H1 (cell line): ENCODE measurements around the gene NDUFB11.

Experiments
- ATF2 ChIP-seq: IDR thresholded peaks from 2 replicates; pipeline ENCODE4 v1.6.1; 2012; ENCODE audit warnings: low read length, inconsistent platforms
- EZH2 ChIP-seq: fragments of 200-600 bp; sonication (generic); IDR thresholded peaks from 2 replicates; pipeline ENCODE4 v1.7.1; 2012; ENCODE audit warnings: low read depth, mild to moderate bottlenecking, moderate library complexity, low read length, inconsistent platforms; ENCODE audit not compliant: severe bottlenecking
- POLR2A ChIP-seq, 2 experiments: IDR thresholded peaks; 1 replicate in 1 of 2; 2 replicates in 1 of 2; pipeline ENCODE4 v1.6.1; 2011; ENCODE audit warnings: low read depth in 2 of 2, low read length in 2 of 2, mild to moderate bottlenecking in 2 of 2; ENCODE audit errors: control extremely low read depth in 1 of 2
- POLR2AphosphoS5 ChIP-seq: IDR thresholded peaks from 2 replicates; pipeline ENCODE4 v1.6.1; 2011; ENCODE audit warnings: low read depth, low read length
- RFX5 ChIP-seq: IDR thresholded peaks from 2 replicates; pipeline ENCODE4 v1.6.1; 2011; ENCODE audit warnings: low read depth, low read length, improper control_type of control experiment, borderline replicate concordance
- SAP30 ChIP-seq: fragments of 300-600 bp; sonication (generic); IDR thresholded peaks from 2 replicates; pipeline ENCODE4 v1.7.1; 2012; ENCODE audit warnings: low read length, moderate library complexity, mild to moderate bottlenecking, inconsistent platforms; ENCODE audit not compliant: insufficient read depth, insufficient replicate concordance
- SIRT6 ChIP-seq: IDR thresholded peaks from one replicate; pipeline ENCODE4 v1.7.1; 2012; ENCODE audit warnings: low read length, inconsistent platforms
- YY1 ChIP-seq: IDR thresholded peaks from 2 replicates; pipeline ENCODE4 v1.6.1; 2011; ENCODE audit warnings: low read depth, mild to moderate bottlenecking, low read length
- TF ChIP-seq, protein P1 (sequence below), 3 experiments: IDR thresholded peaks; 1 replicate in 2 of 3; 2 replicates in 1 of 3; pipeline versions ENCODE4 v1.5.1 to v1.6.1; 2011; ENCODE audit warnings: low read length in 3 of 3, mild to moderate bottlenecking in 3 of 3, inconsistent platforms in 2 of 3, low read depth in 1 of 3, moderate library complexity in 1 of 3; ENCODE audit not compliant: insufficient read depth in 1 of 3; ENCODE audit errors: control extremely low read depth in 1 of 3
- TF ChIP-seq, protein P2 (sequence below): fragments of 300-600 bp; sonication (generic); IDR thresholded peaks from 2 replicates; pipeline ENCODE4 v1.7.1; 2012; ENCODE audit warnings: low read length, moderate library complexity, mild to moderate bottlenecking, inconsistent platforms; ENCODE audit not compliant: insufficient replicate concordance

GRCh38 chrX:47129157-47129898 lies 15.2 kb downstream of the NDUFB11 start:
- peak; percentile 80 for TF ChIP-seq SAP30
- no peak for TF ChIP-seq POLR2A (IDR thresholded peaks at IDR 0.05; ENCODE audit: control extremely low read depth in 1 of 2, low read depth in 2 of 2, low read length in 2 of 2)
- TF ChIP-seq, protein P1, sequence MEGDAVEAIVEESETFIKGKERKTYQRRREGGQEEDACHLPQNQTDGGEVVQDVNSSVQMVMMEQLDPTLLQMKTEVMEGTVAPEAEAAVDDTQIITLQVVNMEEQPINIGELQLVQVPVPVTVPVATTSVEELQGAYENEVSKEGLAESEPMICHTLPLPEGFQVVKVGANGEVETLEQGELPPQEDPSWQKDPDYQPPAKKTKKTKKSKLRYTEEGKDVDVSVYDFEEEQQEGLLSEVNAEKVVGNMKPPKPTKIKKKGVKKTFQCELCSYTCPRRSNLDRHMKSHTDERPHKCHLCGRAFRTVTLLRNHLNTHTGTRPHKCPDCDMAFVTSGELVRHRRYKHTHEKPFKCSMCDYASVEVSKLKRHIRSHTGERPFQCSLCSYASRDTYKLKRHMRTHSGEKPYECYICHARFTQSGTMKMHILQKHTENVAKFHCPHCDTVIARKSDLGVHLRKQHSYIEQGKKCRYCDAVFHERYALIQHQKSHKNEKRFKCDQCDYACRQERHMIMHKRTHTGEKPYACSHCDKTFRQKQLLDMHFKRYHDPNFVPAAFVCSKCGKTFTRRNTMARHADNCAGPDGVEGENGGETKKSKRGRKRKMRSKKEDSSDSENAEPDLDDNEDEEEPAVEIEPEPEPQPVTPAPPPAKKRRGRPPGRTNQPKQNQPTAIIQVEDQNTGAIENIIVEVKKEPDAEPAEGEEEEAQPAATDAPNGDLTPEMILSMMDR (IDR thresholded peaks at IDR 0.05; ENCODE audit: control extremely low read depth in 1 of 3, insufficient read depth in 1 of 3, low read depth in 1 of 3, low read length in 3 of 3) = no peak
- TF ChIP-seq POLR2AphosphoS5 = no peak
- TF ChIP-seq RFX5 = no peak
- no peak for TF ChIP-seq ATF2
- no peak for TF ChIP-seq YY1
- TF ChIP-seq, protein P2, sequence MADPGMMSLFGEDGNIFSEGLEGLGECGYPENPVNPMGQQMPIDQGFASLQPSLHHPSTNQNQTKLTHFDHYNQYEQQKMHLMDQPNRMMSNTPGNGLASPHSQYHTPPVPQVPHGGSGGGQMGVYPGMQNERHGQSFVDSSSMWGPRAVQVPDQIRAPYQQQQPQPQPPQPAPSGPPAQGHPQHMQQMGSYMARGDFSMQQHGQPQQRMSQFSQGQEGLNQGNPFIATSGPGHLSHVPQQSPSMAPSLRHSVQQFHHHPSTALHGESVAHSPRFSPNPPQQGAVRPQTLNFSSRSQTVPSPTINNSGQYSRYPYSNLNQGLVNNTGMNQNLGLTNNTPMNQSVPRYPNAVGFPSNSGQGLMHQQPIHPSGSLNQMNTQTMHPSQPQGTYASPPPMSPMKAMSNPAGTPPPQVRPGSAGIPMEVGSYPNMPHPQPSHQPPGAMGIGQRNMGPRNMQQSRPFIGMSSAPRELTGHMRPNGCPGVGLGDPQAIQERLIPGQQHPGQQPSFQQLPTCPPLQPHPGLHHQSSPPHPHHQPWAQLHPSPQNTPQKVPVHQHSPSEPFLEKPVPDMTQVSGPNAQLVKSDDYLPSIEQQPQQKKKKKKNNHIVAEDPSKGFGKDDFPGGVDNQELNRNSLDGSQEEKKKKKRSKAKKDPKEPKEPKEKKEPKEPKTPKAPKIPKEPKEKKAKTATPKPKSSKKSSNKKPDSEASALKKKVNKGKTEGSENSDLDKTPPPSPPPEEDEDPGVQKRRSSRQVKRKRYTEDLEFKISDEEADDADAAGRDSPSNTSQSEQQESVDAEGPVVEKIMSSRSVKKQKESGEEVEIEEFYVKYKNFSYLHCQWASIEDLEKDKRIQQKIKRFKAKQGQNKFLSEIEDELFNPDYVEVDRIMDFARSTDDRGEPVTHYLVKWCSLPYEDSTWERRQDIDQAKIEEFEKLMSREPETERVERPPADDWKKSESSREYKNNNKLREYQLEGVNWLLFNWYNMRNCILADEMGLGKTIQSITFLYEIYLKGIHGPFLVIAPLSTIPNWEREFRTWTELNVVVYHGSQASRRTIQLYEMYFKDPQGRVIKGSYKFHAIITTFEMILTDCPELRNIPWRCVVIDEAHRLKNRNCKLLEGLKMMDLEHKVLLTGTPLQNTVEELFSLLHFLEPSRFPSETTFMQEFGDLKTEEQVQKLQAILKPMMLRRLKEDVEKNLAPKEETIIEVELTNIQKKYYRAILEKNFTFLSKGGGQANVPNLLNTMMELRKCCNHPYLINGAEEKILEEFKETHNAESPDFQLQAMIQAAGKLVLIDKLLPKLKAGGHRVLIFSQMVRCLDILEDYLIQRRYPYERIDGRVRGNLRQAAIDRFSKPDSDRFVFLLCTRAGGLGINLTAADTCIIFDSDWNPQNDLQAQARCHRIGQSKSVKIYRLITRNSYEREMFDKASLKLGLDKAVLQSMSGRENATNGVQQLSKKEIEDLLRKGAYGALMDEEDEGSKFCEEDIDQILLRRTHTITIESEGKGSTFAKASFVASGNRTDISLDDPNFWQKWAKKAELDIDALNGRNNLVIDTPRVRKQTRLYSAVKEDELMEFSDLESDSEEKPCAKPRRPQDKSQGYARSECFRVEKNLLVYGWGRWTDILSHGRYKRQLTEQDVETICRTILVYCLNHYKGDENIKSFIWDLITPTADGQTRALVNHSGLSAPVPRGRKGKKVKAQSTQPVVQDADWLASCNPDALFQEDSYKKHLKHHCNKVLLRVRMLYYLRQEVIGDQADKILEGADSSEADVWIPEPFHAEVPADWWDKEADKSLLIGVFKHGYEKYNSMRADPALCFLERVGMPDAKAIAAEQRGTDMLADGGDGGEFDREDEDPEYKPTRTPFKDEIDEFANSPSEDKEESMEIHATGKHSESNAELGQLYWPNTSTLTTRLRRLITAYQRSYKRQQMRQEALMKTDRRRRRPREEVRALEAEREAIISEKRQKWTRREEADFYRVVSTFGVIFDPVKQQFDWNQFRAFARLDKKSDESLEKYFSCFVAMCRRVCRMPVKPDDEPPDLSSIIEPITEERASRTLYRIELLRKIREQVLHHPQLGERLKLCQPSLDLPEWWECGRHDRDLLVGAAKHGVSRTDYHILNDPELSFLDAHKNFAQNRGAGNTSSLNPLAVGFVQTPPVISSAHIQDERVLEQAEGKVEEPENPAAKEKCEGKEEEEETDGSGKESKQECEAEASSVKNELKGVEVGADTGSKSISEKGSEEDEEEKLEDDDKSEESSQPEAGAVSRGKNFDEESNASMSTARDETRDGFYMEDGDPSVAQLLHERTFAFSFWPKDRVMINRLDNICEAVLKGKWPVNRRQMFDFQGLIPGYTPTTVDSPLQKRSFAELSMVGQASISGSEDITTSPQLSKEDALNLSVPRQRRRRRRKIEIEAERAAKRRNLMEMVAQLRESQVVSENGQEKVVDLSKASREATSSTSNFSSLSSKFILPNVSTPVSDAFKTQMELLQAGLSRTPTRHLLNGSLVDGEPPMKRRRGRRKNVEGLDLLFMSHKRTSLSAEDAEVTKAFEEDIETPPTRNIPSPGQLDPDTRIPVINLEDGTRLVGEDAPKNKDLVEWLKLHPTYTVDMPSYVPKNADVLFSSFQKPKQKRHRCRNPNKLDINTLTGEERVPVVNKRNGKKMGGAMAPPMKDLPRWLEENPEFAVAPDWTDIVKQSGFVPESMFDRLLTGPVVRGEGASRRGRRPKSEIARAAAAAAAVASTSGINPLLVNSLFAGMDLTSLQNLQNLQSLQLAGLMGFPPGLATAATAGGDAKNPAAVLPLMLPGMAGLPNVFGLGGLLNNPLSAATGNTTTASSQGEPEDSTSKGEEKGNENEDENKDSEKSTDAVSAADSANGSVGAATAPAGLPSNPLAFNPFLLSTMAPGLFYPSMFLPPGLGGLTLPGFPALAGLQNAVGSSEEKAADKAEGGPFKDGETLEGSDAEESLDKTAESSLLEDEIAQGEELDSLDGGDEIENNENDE = no peak
- no peak for TF ChIP-seq SIRT6
- no peak for TF ChIP-seq EZH2
